ENCODE results near the gene C21orf58.
"Not testable (repeated sequence)": the region's sequence is repeated elsewhere in the genome, so short reads cannot be mapped to it uniquely, and the experiment has no call there.

The C21orf58 gene

GRCh38 chr21:46319186-46319585 lies 4.5 kb downstream of the C21orf58 start:
- Mint-ChIP-seq H3K27ac (no peak overlapping the region), H3K4me1 (peaks cover 23% of the 10 kb centered on the region), H3K36me3 (no peaks in the 10 kb centered on the region), H3K27me3 (no peaks in the 10 kb centered on the region), H3K4me3 (no peak overlapping the region), H3K9me3 (no peaks in the 10 kb centered on the region)

GRCh38 chr21:46318464-46318845 lies 5.2 kb downstream of the C21orf58 start:
- Mint-ChIP-seq H3K27me3 (no peaks in the 10 kb centered on the region), H3K9me3 (no peaks in the 10 kb centered on the region), H3K4me1 (peaks cover 23% of the 10 kb centered on the region), H3K27ac (no peak overlapping the region), H3K36me3 (no peaks in the 10 kb centered on the region), H3K4me3 (no peak overlapping the region)

GRCh38 chr21:46317710-46318463 lies 5.8 kb downstream of the C21orf58 start:
- Mint-ChIP-seq H3K36me3 (no peaks in the 10 kb centered on the region), H3K27ac (no peak overlapping the region), H3K4me1 (peaks cover 19% of the 10 kb centered on the region), H3K9me3 (no peaks in the 10 kb centered on the region), H3K4me3 (no peak overlapping the region), H3K27me3 (no peaks in the 10 kb centered on the region)

- H3K27me3 Mint-ChIP-seq: no peaks in the 10 kb centered on the region
- H3K4me1 Mint-ChIP-seq: peaks cover 12% of the 10 kb centered on the region
- H3K9me3 Mint-ChIP-seq: no peaks in the 10 kb centered on the region
- no peak overlapping the region for H3K4me3 Mint-ChIP-seq
- H3K27ac Mint-ChIP-seq: no peak overlapping the region
- no peaks in the 10 kb centered on the region for H3K36me3 Mint-ChIP-seq
These were observed 6.9 kb downstream of the C21orf58 start for GRCh38 chr21:46316708-46317324.

GRCh38 chr21:46314441-46315020 lies 9.1 kb downstream of the C21orf58 start:
- H3K9me3 Mint-ChIP-seq: no peaks in the 10 kb centered on the region
- no peaks in the 10 kb centered on the region for H3K27me3 Mint-ChIP-seq
- no peak overlapping the region for H3K4me3 Mint-ChIP-seq
- no peak overlapping the region for H3K27ac Mint-ChIP-seq
- H3K4me1 Mint-ChIP-seq: no peaks in the 10 kb centered on the region
- no peaks in the 10 kb centered on the region for H3K36me3 Mint-ChIP-seq

GRCh38 chr21:46312949-46313348 lies 10.7 kb downstream of the C21orf58 start:
- H3K27ac Mint-ChIP-seq: no peak overlapping the region
- no peaks in the 10 kb centered on the region for H3K4me1 Mint-ChIP-seq
- no peaks in the 10 kb centered on the region for H3K9me3 Mint-ChIP-seq
- no peaks in the 10 kb centered on the region for H3K27me3 Mint-ChIP-seq
- H3K4me3 Mint-ChIP-seq: no peak overlapping the region
- no peaks in the 10 kb centered on the region for H3K36me3 Mint-ChIP-seq

- Mint-ChIP-seq H3K4me1 (no peaks in the 10 kb centered on the region), H3K36me3 (no peaks in the 10 kb centered on the region), H3K9me3 (no peaks in the 10 kb centered on the region), H3K4me3 (no peak overlapping the region), H3K27me3 (no peaks in the 10 kb centered on the region), H3K27ac (no peak overlapping the region)
These were observed 12.1 kb downstream of the C21orf58 start for GRCh38 chr21:46311568-46311967.

GRCh38 chr21:46310260-46310659 lies 13.4 kb downstream of the C21orf58 start:
- H3K4me3 Mint-ChIP-seq, H3K27me3 Mint-ChIP-seq, H3K9me3 Mint-ChIP-seq, H3K4me1 Mint-ChIP-seq, H3K27ac Mint-ChIP-seq, H3K36me3 Mint-ChIP-seq: not testable (repeated sequence)

- H3K36me3 Mint-ChIP-seq: peaks cover 5% of the 10 kb centered on the region
These were observed 15.2 kb downstream of the C21orf58 start for GRCh38 chr21:46308431-46308830.

GRCh38 chr21:46307625-46308024 lies 16.0 kb downstream of the C21orf58 start:
- no peaks in the 10 kb centered on the region for H3K4me1 Mint-ChIP-seq
- no peaks in the 10 kb centered on the region for H3K9me3 Mint-ChIP-seq
- no peak overlapping the region for H3K4me3 Mint-ChIP-seq
- no peaks in the 10 kb centered on the region for H3K27me3 Mint-ChIP-seq
- no peak overlapping the region for H3K27ac Mint-ChIP-seq
- peaks cover 5% of the 10 kb centered on the region for H3K36me3 Mint-ChIP-seq

More at GRCh38 chr21:46308431-46308830, 15.2 kb downstream of the C21orf58 start:
- Mint-ChIP-seq H3K27me3 (no peaks in the 10 kb centered on the region), H3K4me1 (no peaks in the 10 kb centered on the region), H3K9me3 (no peaks in the 10 kb centered on the region), H3K4me3 (no peak overlapping the region), H3K27ac (no peak overlapping the region)

- H3K36me3 Mint-ChIP-seq: peaks cover 5% of the 10 kb centered on the region
- H3K4me3 Mint-ChIP-seq: no peak overlapping the region
- H3K27me3 Mint-ChIP-seq: no peaks in the 10 kb centered on the region
- H3K27ac Mint-ChIP-seq: no peak overlapping the region
- no peaks in the 10 kb centered on the region for H3K4me1 Mint-ChIP-seq
- no peaks in the 10 kb centered on the region for H3K9me3 Mint-ChIP-seq
These were observed 18.7 kb downstream of the C21orf58 start for GRCh38 chr21:46304955-46305354.

GRCh38 chr21:46304437-46304836 lies 19.2 kb downstream of the C21orf58 start:
- peaks cover 5% of the 10 kb centered on the region for H3K36me3 Mint-ChIP-seq
- no peak overlapping the region for H3K4me3 Mint-ChIP-seq
- no peaks in the 10 kb centered on the region for H3K4me1 Mint-ChIP-seq
- H3K9me3 Mint-ChIP-seq: no peaks in the 10 kb centered on the region
- no peak overlapping the region for H3K27ac Mint-ChIP-seq
- peaks cover under 1% of the 10 kb centered on the region for H3K27me3 Mint-ChIP-seq

GRCh38 chr21:46301759-46302158 lies 21.9 kb downstream of the C21orf58 start:
- peaks cover 5% of the 10 kb centered on the region for H3K36me3 Mint-ChIP-seq
- H3K27me3 Mint-ChIP-seq: peaks cover 3% of the 10 kb centered on the region
- no peak overlapping the region for H3K27ac Mint-ChIP-seq
- H3K9me3 Mint-ChIP-seq: no peaks in the 10 kb centered on the region
- H3K4me1 Mint-ChIP-seq: peaks cover 5% of the 10 kb centered on the region
- no peak overlapping the region for H3K4me3 Mint-ChIP-seq

- peaks cover 5% of the 10 kb centered on the region for H3K4me1 Mint-ChIP-seq
- H3K27ac Mint-ChIP-seq: peak overlapping the region; percentile 30
- H3K9me3 Mint-ChIP-seq: no peaks in the 10 kb centered on the region
- H3K36me3 Mint-ChIP-seq: no peaks in the 10 kb centered on the region
- peaks cover 3% of the 10 kb centered on the region for H3K27me3 Mint-ChIP-seq
- no peak overlapping the region for H3K4me3 Mint-ChIP-seq
These were observed 24.5 kb downstream of the C21orf58 start for GRCh38 chr21:46299167-46299566.

GRCh38 chr21:46297338-46298271 lies 26.1 kb downstream of the C21orf58 start:
- Mint-ChIP-seq H3K4me3 (peak overlapping the region; percentile 79), H3K27ac (peak overlapping the region; percentile 46), H3K9me3 (no peaks in the 10 kb centered on the region), H3K36me3 (no peaks in the 10 kb centered on the region), H3K27me3 (peaks cover 3% of the 10 kb centered on the region), H3K4me1 (peaks cover 5% of the 10 kb centered on the region)

Data from activated naive CD4-positive, alpha-beta T cell treated with anti-CD3 and anti-CD28 coated beads, Interleukin-2, amount 50 U/mL, for 24 hours (primary cell).